CD4-positive, alpha-beta T cell treated with Interferon alpha-2 for 1 hour (primary cell): ENCODE data around the gene IRX4.

Source experiments
- DNase-seq, 2 donors: peaks; one replicate each; pipeline ENCODE4 v3.0.0-alpha.2; 2020 to 2022

Gene IRX4

GRCh38 chr5:1882337-1883119, at the start of gene IRX4:
Gene IRX4, minus strand, starts transcription at chr5:1882925. Its CDS starts 278 bp downstream, at chr5:1882647.
- DNase-seq = no peak

DNA sequence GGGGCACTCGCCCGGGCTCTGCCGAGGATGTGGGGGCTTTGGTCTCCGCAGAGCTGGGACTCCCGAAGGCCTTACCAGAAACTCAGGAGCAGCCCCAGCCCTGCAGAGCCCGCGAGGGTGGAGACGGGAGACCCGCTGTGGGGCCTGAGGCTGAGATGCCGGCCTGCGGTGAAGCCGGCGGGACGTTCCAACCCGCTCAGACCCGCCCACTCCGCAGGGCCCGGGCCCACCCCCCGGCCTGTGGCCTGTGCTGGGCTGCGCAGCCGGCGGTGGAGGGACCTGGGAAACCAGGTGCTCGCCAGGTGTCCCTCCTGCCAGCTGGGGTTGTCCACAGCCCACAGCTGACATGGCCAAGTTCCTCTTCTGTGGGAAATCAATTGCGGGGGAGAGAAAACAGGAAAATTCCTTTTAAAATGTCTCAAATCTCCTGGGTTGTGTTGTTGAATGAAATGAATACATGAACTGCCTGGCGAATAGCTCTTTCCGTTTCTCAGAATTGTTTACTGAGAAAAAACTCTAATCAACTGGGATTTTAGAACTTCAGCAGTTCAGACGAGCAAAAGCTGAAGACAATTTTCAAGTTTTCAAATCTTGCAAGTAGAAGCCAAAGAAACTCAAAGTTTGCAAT, 49.0 kb upstream of the IRX4 start:
- no peak for DNase-seq

- DNase-seq = no peak
These were observed 48.3 kb upstream of the IRX4 start for GRCh38 chr5:1930880-1931603.

GRCh38 chr5:1930501-1930879, 47.8 kb upstream of the IRX4 start:
- DNase-seq = no peak

GRCh38 chr5:1929108-1929991, 46.6 kb upstream of the IRX4 start:
- no peak for DNase-seq

DNA sequence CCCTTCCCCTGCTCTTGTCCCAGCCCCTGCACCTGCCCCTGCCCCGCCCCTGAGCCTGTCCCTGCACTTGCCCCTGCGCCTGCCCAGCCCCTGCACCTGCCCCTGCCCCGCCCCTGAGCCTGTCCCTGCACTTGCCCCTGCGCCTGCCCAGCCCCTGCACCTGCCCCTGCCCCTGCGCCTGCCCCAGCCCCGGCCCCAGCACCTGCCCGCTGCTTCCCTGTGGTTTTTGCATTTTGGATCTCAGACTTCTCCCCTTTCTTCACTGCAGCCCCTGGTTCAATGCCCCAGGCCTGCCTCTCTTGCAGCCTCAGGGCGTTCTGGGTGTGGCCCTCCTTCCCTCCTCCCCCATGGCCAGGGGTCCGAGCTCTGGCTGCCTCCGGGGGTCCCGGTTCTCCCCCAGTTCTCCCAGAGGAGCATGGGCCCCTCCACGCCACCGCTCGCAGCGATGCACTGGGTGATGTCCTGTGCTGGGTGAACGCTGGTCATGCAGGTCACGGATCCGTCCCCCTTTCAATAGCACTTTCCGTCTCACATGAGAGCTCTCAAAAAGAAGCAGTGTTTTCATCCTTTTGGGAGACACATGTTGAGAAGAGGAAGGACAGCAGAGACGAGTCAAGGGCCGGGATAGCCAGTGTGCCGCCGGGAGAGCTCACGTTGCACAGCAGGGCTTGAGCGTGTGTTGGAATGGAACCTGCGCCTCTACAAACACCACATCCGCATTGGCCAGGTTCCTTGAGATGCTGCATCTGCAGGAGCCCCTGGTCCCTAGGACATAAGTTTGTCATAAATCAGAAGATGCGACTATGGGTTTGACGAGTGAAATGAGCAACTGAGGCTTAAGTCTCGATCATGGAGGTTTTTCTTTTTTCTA, 44.0 kb upstream of the IRX4 start:
- DNase-seq = no peak

- no peak for DNase-seq
These were observed 43.3 kb upstream of the IRX4 start for GRCh38 chr5:1926071-1926440.

DNA sequence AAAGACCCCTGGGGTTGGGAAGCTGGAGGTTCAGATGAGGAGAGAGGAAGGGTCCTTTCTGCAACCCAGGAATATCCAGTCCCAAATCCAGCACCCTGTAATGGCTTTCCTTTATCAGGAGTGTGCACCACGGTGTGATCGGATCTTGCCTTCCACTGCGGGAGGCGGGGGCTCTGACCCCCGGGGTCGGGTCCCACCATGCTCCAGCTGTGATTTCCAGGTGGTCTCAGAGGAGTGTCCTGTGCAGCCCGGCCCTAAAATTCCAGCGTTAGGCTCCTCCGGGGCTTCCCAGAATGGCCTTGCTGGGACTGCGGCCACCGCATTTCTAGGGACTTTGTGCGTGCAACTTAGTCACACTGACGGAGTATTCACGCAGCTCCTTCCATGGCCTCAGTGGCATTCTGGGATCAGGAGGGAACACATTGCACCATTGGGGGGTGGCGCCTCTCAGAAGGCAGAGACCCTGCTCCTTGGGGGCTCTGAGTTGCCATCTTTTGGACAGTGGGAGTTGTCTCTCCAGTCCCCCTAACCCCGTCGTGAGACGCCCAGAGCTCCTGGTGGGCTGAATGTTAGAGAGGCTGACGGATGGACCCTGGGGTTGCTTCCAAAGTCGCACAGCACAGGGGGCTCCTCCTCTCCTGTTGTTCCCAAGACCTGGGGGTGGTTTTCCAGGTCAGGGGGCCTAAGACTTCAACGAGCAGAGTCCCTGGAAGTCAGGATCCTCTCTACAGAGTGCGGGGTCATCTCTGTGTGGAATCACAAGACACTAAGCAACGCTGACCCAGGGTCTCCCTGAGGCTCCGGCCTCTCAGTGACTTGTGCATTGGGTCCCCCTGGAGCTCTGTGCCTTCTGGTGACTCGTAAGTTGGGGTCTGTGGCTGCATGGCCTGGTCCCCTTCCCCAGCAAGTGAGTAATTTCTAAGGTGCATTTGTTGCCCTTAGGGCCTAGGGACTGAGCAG, 42.7 kb upstream of the IRX4 start:
- no peak for DNase-seq

GRCh38 chr5:1923766-1924165, 41.0 kb upstream of the IRX4 start:
- DNase-seq = no peak

- DNase-seq = no peak
These were observed 40.6 kb upstream of the IRX4 start for GRCh38 chr5:1923341-1923740.

- no peak for DNase-seq
These were observed 39.0 kb upstream of the IRX4 start for GRCh38 chr5:1921711-1922110.

DNA sequence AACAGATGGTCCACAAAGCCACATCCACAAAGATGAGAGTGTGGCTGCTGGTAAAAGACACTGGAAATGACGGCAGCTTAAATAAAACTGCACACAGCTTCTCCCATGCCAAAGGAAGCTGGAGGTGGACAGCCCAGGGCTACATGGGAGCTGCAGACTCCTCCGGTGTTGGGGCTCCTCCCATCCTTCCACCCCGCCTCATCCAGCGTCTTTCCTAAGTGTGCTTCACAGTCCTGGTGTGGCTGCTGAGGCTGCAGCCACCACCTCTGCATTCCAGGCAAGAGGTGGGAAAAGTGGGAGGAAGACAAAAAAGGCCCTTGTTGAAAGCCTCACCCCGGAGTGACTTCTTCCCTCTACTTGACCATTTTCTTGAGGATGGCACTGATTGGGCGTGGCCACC, 37.0 kb upstream of the IRX4 start:
- no peak for DNase-seq

- no peak for DNase-seq
These were observed 36.5 kb upstream of the IRX4 start for GRCh38 chr5:1919209-1919566.

DNA sequence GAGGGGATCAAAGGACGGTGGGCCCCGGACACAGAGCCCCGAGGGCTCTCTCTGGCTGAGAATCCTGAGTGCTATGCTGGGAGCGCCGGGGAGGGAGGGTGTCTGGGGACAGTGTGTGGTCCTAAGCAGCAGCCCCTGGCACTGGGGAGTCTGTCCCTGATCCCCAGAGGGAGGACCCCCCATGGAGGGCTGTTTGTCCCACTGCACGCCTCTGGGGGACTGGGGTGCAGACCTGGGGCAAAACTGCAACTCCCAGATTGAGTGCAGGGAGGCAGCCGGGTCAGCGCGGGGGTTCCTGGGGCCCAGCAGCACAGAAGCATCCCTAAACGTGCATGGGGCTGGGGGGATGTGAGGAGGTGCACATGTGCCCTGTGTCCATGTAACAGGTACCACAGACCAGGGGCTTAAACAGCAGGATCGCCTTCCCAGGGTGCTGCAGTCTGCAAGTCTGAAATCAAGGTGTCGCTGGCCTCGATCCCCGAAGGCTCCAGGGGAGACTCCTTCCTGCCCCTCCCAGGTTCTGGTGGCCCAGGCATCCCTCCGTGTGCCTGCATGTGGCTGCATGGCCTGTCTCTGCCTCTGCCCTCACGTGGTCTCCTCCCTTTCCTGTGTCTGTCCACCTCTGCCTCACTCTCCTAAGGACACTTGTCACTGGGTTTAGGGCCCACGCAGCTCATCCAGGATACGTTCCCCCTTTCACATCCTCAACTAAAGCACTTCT, 35.9 kb upstream of the IRX4 start:
- no peak for DNase-seq

DNA sequence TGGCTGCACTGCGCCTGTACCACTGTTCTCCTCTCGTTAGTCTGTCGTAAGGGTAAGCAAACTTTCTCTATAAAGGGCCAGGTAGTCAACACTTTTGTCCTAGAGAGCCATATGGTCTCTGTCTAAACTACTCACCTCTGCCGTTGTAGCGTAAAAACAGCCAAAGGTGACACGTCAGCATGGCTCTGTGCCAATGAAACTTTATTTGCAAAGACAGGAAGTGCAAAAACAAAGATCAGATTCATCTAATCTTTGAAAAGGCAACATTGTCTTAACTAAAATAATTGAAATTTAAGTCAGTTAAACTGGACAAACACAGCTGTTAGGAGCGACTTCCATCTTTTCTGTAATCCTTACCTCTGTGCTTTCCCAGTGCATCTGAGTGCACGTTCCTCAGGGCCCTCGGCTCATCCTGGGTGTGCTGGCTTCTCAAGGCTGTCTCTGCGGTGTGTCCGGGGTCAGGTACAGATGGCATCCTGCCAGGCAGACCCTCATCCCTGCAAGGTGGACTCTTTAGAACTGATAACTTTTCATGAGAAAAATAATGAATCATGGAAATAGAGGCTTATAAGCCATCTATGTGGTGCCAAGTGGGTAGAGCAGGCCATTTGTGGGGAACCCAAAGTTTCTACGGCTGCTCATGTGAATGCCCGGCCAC, 35.2 kb upstream of the IRX4 start:
- DNase-seq = no peak

- no peak for DNase-seq
These were observed 33.6 kb upstream of the IRX4 start for GRCh38 chr5:1916041-1917001.

- no peak for DNase-seq
These were observed 32.6 kb upstream of the IRX4 start for GRCh38 chr5:1915316-1915715.

DNA sequence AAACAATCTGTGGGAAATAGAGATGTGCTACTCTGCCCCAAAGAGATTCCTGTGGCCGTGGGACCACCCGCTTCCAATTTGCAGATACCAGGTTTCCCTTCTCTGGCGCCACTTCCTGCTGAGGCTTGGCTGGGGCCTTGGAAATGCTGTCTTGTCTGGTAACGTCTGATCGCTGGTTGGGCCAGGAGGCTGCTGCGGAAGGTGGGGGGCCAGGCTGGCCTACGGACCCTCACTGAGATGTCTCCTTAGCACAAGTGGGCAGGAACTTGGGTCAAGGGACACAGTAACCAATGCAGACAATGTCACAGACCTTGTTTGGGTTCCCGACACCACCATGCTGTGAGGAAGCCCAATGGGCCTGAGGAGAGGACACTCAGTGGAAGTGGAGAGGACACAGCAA, 31.7 kb upstream of the IRX4 start:
- no peak for DNase-seq
